HCT116 (cell line): ENCODE measurements around the gene DCTN1. TPM values are rescaled to one million over a fixed set of nuclear protein-coding genes. Genes with fewer than 3 reads are reported as not detected.

ENCODE experiments used
- ATAC-seq: fragments of 200-7000 bp; cut with Tn5 transposase; 2 replicates; pipeline ENCODE4 v1.9.1; 2020; ENCODE audit warnings: mild to moderate bottlenecking, moderate library complexity
- BruUV-seq: library from RNA; stranded (reverse); fragments of 400-500 nt; replicated peaks from 2 replicates; lab custom pipeline; 2021; lab: Mats Ljungman, UMichigan
- CTCF ChIA-PET: fragments of 300-600 bp; sonication (Branson Sonifier 250); formaldehyde crosslinking; loops from one replicate; lab custom pipeline; 2021; ENCODE audit warnings: antibody characterized with exemption; lab: Charles Lee
- POLR2A ChIA-PET: fragments of 300-600, 350-600 bp; sonication (Branson Sonifier 250); formaldehyde crosslinking; loops from one replicate; lab custom pipeline; 2021; ENCODE audit warnings: antibody characterized with exemption; lab: Charles Lee
- RAD21 ChIA-PET, 2 experiments: fragments of 300-600 bp; sonication (Branson Sonifier 250); formaldehyde crosslinking; loops; one replicate each; lab custom pipeline; 2023; ENCODE audit warnings: low total read pairs in 2 of 2; ENCODE audit not compliant: uncharacterized antibody in 2 of 2, unreplicated experiment in 2 of 2, low non-redundant PET in 1 of 2; lab: Charles Lee
- DNase-seq: peaks from one replicate; pipeline ENCODE4 v3.0.0-alpha.2; 2010; ENCODE audit warnings: low read depth, low spot score
- H2AFZ ChIP-seq: fragments of 200-600 bp; shearing (Covaris generic), sonication (generic); 2 replicates; pipeline ENCODE4 v1.6.1; 2017; ENCODE audit warnings: low read depth, mixed run types, mixed read lengths, antibody characterized with exemption, low read length; ENCODE audit not compliant: poor library complexity, severe bottlenecking
- H3K27ac ChIP-seq: 2 replicates; pipeline ENCODE4 v1.5.1; 2012; ENCODE audit warnings: low read depth, low read length
- H3K27me3 ChIP-seq: fragments of 200-600 bp; sonication (generic); 2 replicates; pipeline ENCODE4 v1.6.1; 2016; ENCODE audit warnings: mixed run types, low read length, mixed read lengths; ENCODE audit not compliant: insufficient read depth
- H3K36me3 ChIP-seq, 2 experiments: fragments of 200-500 bp in 1 of 2; fragments of 200-600 bp in 1 of 2; sonication (Bioruptor generic) in 1 of 2; sonication (generic) in 1 of 2; 2 replicates each; pipeline versions ENCODE4 v1.5.1 to v1.6.1; 2014 to 2016; ENCODE audit warnings: low read length in 2 of 2, inconsistent platforms in 1 of 2, mixed read lengths in 1 of 2, mixed run types in 1 of 2; ENCODE audit not compliant: insufficient read depth in 2 of 2, control insufficient read depth in 1 of 2
- H3K4me1 ChIP-seq, 2 experiments: fragments of 200-600 bp in 1 of 2; sonication (generic) in 1 of 2; 2 replicates each; pipeline versions ENCODE4 v1.5.1 to v1.6.1; 2012 to 2017; ENCODE audit warnings: low read length in 2 of 2, inconsistent platforms in 1 of 2, mild to moderate bottlenecking in 1 of 2, mixed read lengths in 1 of 2, mixed run types in 1 of 2, moderate library complexity in 1 of 2; ENCODE audit not compliant: insufficient read depth in 2 of 2, control insufficient read depth in 1 of 2
- H3K4me2 ChIP-seq: fragments of 200-600 bp; sonication (generic); 2 replicates; pipeline ENCODE4 v1.6.1; 2017; ENCODE audit warnings: mixed run types, low read length, mixed read lengths
- H3K4me3 ChIP-seq, 2 experiments: fragments of 200-600 bp in 1 of 2; sonication (generic) in 1 of 2; replicated peaks in 1 of 2; 2 replicates each; pipeline ENCODE4 v1.5.1; 2011 to 2016; ENCODE audit warnings: low read length in 2 of 2, control low read depth in 1 of 2, low read depth in 1 of 2, mild to moderate bottlenecking in 1 of 2, mixed read lengths in 1 of 2, mixed run types in 1 of 2
- H3K79me2 ChIP-seq: fragments of 200-600 bp; sonication (generic); 2 replicates; pipeline ENCODE4 v1.6.1; 2017; ENCODE audit warnings: mild to moderate bottlenecking, mixed run types, low read length, moderate library complexity, mixed read lengths; ENCODE audit not compliant: insufficient read depth
- H3K9ac ChIP-seq: fragments of 200-600 bp; sonication (generic); 2 replicates; pipeline ENCODE4 v1.6.1; 2016; ENCODE audit warnings: low read length, mixed read lengths
- H3K9me2 ChIP-seq: fragments of 200-600 bp; sonication (generic), shearing (Covaris generic); 2 replicates; pipeline ENCODE4 v1.6.1; 2017; ENCODE audit warnings: mixed run types, mild to moderate bottlenecking, moderate library complexity; ENCODE audit not compliant: insufficient read depth
- H3K9me3 ChIP-seq, 2 experiments: fragments of 200-500 bp in 1 of 2; fragments of 200-600 bp in 1 of 2; sonication (Bioruptor generic) in 1 of 2; sonication (generic) in 1 of 2; 2 replicates each; pipeline ENCODE4 v1.6.1; 2014 to 2017; ENCODE audit warnings: low read length in 2 of 2, mixed read lengths in 2 of 2, inconsistent platforms in 1 of 2, low read depth in 1 of 2, mild to moderate bottlenecking in 1 of 2, mixed run types in 1 of 2, moderate library complexity in 1 of 2; ENCODE audit not compliant: control insufficient read depth in 1 of 2, insufficient read depth in 1 of 2
- H4K20me1 ChIP-seq: fragments of 200-600 bp; sonication (generic), shearing (Covaris generic); 2 replicates; pipeline ENCODE4 v1.6.1; 2017; ENCODE audit warnings: mixed run types, mild to moderate bottlenecking, moderate library complexity; ENCODE audit not compliant: insufficient read depth
- ATF3 ChIP-seq: IDR thresholded peaks from 2 replicates; pipeline ENCODE4 v1.6.1; 2012
- ELF1 ChIP-seq: IDR thresholded peaks from 2 replicates; pipeline ENCODE4 v1.6.1; 2012; ENCODE audit warnings: low read depth, borderline replicate concordance
- JUND ChIP-seq: IDR thresholded peaks from 2 replicates; pipeline ENCODE4 v1.6.1; 2012
- POLR2A ChIP-seq: IDR thresholded peaks from 2 replicates; pipeline ENCODE4 v1.7.0; 2011; ENCODE audit warnings: borderline replicate concordance; ENCODE audit not compliant: insufficient read depth, insufficient read length; ENCODE audit errors: extremely low read depth
- SIN3A ChIP-seq: IDR thresholded peaks from 2 replicates; pipeline ENCODE4 v1.6.1; 2012; ENCODE audit warnings: low read depth
- YY1 ChIP-seq: IDR thresholded peaks from 2 replicates; pipeline ENCODE4 v1.6.1; 2011; ENCODE audit warnings: low read length, low read depth, moderate library complexity, mild to moderate bottlenecking; ENCODE audit not compliant: insufficient replicate concordance; ENCODE audit errors: extremely low read depth
- ZFX ChIP-seq: fragments of 450-650 bp; IDR thresholded peaks from 2 replicates; pipeline ENCODE4 v1.6.1; 2017
- ZNF274 ChIP-seq: fragments of 200-500 bp; sonication (Bioruptor generic); IDR thresholded peaks from 2 replicates; pipeline ENCODE4 v1.6.1; 2014; ENCODE audit warnings: mild to moderate bottlenecking, low read depth, low read length, inconsistent platforms
- intact Hi-C: fragments of 100-400 bp; cut with micrococcal nuclease; formaldehyde crosslinking; loops from 2 replicates; pipeline ENCODE4 v1.10.0; 2022
- total RNA-seq: library from RNA; stranded (reverse); gene quantifications from one replicate; pipeline ENCODE4 v1.2.1, GENCODE V29; 2021; ENCODE audit not compliant: unreplicated experiment
- TF ChIP-seq, protein P1 (sequence below), 3 experiments: fragments of 200-600 bp in 1 of 3; sonication (generic) in 1 of 3; IDR thresholded peaks in 2 of 3; conservative IDR thresholded peaks in 1 of 3; 2 replicates each; pipeline ENCODE4 v1.5.1; 2012 to 2017; ENCODE audit warnings: low read depth in 2 of 3, low read length in 2 of 3, antibody characterized with exemption in 1 of 3, borderline replicate concordance in 1 of 3, control low read depth in 1 of 3, mild to moderate bottlenecking in 1 of 3, mixed read lengths in 1 of 3, mixed run types in 1 of 3, moderate library complexity in 1 of 3; ENCODE audit not compliant: insufficient read depth in 1 of 3

Gene DCTN1
- total RNA-seq, 1 experiment from 2014 or later: 129 TPM

- ChIA-PET POLR2A (no interaction called here), RAD21 (no interaction called here)
- intact Hi-C loops: no loop called here
These were observed 67.2 kb downstream of the DCTN1 start for GRCh38 chr2:74312913-74313312.

More at GRCh38 chr2:74312913-74313312, 67.2 kb downstream of the DCTN1 start:
- ATAC-seq: no peak
- Histone ChIP-seq H3K4me3 (no peak overlapping the region), H3K4me2 (no peak overlapping the region), H3K9me2 (no peaks in the 10 kb centered on the region), H3K36me3 (no peaks in the 10 kb centered on the region), H4K20me1 (no peaks in the 10 kb centered on the region), H3K27me3 (no peaks in the 10 kb centered on the region), H3K9ac (no peak overlapping the region), H3K9me3 (no peaks in the 10 kb centered on the region), H3K4me1 (no peaks in the 10 kb centered on the region), H2AFZ (no peak overlapping the region), H3K27ac (no peak overlapping the region), H3K79me2 (no peaks in the 10 kb centered on the region)
- CTCF ChIA-PET: no interaction called here
- BruUV-seq: no TSS peak
- TF ChIP-seq ATF3 (no peak), ELF1 (no peak), POLR2A (no peak), ZNF274 (no peak), SIN3A (no peak), JUND (no peak), ZFX (no peak), YY1 (no peak)
- TF ChIP-seq, protein P1, sequence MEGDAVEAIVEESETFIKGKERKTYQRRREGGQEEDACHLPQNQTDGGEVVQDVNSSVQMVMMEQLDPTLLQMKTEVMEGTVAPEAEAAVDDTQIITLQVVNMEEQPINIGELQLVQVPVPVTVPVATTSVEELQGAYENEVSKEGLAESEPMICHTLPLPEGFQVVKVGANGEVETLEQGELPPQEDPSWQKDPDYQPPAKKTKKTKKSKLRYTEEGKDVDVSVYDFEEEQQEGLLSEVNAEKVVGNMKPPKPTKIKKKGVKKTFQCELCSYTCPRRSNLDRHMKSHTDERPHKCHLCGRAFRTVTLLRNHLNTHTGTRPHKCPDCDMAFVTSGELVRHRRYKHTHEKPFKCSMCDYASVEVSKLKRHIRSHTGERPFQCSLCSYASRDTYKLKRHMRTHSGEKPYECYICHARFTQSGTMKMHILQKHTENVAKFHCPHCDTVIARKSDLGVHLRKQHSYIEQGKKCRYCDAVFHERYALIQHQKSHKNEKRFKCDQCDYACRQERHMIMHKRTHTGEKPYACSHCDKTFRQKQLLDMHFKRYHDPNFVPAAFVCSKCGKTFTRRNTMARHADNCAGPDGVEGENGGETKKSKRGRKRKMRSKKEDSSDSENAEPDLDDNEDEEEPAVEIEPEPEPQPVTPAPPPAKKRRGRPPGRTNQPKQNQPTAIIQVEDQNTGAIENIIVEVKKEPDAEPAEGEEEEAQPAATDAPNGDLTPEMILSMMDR (IDR thresholded peaks at IDR 0.05 in 2 of 3, conservative IDR thresholded peaks at IDR 0.05 in 1 of 3; ENCODE audit: borderline replicate concordance in 1 of 3, insufficient read depth in 1 of 3, low read depth in 2 of 3, low read length in 2 of 3): no peak
- DNase-seq: no peak

Other genes starting within 250 kb of the DCTN1 start
- 62.9 TPM for gene BOLA3, start 232.4 kb downstream of the DCTN1 start, total RNA-seq
- gene MOB1A, start 201.4 kb downstream of the DCTN1 start, total RNA-seq: 132 TPM
- gene MTHFD2, start 181.7 kb downstream of the DCTN1 start, total RNA-seq: 445 TPM
- 0.91 TPM for gene SLC4A5, start 36.9 kb downstream of the DCTN1 start, total RNA-seq
- gene C2orf81, start 41.3 kb upstream of the DCTN1 start, total RNA-seq: 6.5 TPM
- 54.9 TPM for gene WDR54, start 41.4 kb upstream of the DCTN1 start, total RNA-seq
- gene RTKN, start 61.6 kb upstream of the DCTN1 start, total RNA-seq: 94.0 TPM
- gene INO80B, start 74.8 kb upstream of the DCTN1 start, total RNA-seq: 24.0 TPM
- 64.7 TPM for gene WBP1, start 78.1 kb upstream of the DCTN1 start, total RNA-seq
- gene MOGS, start 85.1 kb upstream of the DCTN1 start, total RNA-seq: 72.9 TPM
- 65.4 TPM for gene MRPL53, start 92.4 kb upstream of the DCTN1 start, total RNA-seq
- 15.0 TPM for gene CCDC142, start 102.7 kb upstream of the DCTN1 start, total RNA-seq
- gene TTC31, start 102.8 kb upstream of the DCTN1 start, total RNA-seq: 26.4 TPM
- 10.1 TPM for gene LBX2, start 119.3 kb upstream of the DCTN1 start, total RNA-seq
- gene PCGF1, start 127.4 kb upstream of the DCTN1 start, total RNA-seq: 39.9 TPM
- gene TLX2, start 134.1 kb upstream of the DCTN1 start, total RNA-seq: not detected
- gene DQX1, start 145.9 kb upstream of the DCTN1 start, total RNA-seq: 0.98 TPM
- 116 TPM for gene AUP1, start 149.4 kb upstream of the DCTN1 start, total RNA-seq
- 36.2 TPM for gene HTRA2, start 149.6 kb upstream of the DCTN1 start, total RNA-seq
- 4.1 TPM for gene LOXL3, start 173.6 kb upstream of the DCTN1 start, total RNA-seq
- 18.8 TPM for gene DOK1, start 174.4 kb upstream of the DCTN1 start, total RNA-seq